ENCODE measurements around the gene BOLA2B.
"Not testable (repeated sequence)": the region's sequence is repeated elsewhere in the genome, so short reads cannot be mapped to it uniquely, and the experiment has no call there.

DNA sequence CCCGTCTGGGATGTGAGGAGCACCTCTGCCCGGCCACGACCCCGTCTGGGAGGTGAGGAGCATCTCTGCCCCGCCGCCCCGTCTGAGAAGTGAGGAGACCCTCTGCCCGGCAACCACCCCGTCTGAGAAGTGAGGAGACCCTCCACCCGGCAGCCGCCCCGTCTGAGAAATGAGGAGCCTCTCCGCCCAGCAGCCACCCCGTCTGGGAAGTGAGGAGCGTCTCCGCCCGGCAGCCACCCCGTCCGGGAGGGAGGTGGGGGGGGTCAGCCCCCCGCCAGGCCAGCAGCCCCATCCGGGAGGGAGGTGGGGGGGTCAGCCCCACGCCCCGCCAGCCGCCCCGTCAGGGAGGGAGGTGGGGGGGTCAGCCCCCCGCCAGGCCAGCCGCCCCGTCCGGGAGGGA lies 24.7 kb downstream of the BOLA2B start:
- not testable (repeated sequence) for TF ChIP-seq TARDBP (IDR thresholded peaks at IDR 0.05); POLR2A (conservative IDR thresholded peaks at IDR 0.05); ZNF583 (CRISPR knock-in tag; IDR thresholded peaks at IDR 0.05); FOXJ3 (CRISPR knock-in tag; IDR thresholded peaks at IDR 0.05); BCL6 (CRISPR knock-in tag; IDR thresholded peaks at IDR 0.05); MEF2A (IDR thresholded peaks at IDR 0.05; ENCODE audit: control insufficient read depth, low read depth, low read length); ZBED1 (IDR thresholded peaks at IDR 0.05)
- TF ChIP-seq, protein P1, sequence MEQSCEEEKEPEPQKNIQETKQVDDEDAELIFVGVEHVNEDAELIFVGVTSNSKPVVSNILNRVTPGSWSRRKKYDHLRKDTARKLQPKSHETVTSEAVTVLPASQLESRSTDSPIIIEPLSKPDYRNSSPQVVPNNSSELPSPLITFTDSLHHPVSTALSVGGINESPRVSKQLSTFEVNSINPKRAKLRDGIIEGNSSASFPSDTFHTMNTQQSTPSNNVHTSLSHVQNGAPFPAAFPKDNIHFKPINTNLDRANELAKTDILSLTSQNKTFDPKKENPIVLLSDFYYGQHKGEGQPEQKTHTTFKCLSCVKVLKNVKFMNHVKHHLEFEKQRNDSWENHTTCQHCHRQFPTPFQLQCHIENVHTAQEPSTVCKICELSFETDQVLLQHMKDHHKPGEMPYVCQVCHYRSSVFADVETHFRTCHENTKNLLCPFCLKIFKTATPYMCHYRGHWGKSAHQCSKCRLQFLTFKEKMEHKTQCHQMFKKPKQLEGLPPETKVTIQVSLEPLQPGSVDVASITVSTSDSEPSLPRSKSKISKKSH (CRISPR knock-in tag; IDR thresholded peaks at IDR 0.05): not testable (repeated sequence)
- TF ChIP-seq, protein P2, sequence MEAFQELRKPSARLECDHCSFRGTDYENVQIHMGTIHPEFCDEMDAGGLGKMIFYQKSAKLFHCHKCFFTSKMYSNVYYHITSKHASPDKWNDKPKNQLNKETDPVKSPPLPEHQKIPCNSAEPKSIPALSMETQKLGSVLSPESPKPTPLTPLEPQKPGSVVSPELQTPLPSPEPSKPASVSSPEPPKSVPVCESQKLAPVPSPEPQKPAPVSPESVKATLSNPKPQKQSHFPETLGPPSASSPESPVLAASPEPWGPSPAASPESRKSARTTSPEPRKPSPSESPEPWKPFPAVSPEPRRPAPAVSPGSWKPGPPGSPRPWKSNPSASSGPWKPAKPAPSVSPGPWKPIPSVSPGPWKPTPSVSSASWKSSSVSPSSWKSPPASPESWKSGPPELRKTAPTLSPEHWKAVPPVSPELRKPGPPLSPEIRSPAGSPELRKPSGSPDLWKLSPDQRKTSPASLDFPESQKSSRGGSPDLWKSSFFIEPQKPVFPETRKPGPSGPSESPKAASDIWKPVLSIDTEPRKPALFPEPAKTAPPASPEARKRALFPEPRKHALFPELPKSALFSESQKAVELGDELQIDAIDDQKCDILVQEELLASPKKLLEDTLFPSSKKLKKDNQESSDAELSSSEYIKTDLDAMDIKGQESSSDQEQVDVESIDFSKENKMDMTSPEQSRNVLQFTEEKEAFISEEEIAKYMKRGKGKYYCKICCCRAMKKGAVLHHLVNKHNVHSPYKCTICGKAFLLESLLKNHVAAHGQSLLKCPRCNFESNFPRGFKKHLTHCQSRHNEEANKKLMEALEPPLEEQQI (IDR thresholded peaks at IDR 0.05): not testable (repeated sequence)
- TF ChIP-seq, protein P3, sequence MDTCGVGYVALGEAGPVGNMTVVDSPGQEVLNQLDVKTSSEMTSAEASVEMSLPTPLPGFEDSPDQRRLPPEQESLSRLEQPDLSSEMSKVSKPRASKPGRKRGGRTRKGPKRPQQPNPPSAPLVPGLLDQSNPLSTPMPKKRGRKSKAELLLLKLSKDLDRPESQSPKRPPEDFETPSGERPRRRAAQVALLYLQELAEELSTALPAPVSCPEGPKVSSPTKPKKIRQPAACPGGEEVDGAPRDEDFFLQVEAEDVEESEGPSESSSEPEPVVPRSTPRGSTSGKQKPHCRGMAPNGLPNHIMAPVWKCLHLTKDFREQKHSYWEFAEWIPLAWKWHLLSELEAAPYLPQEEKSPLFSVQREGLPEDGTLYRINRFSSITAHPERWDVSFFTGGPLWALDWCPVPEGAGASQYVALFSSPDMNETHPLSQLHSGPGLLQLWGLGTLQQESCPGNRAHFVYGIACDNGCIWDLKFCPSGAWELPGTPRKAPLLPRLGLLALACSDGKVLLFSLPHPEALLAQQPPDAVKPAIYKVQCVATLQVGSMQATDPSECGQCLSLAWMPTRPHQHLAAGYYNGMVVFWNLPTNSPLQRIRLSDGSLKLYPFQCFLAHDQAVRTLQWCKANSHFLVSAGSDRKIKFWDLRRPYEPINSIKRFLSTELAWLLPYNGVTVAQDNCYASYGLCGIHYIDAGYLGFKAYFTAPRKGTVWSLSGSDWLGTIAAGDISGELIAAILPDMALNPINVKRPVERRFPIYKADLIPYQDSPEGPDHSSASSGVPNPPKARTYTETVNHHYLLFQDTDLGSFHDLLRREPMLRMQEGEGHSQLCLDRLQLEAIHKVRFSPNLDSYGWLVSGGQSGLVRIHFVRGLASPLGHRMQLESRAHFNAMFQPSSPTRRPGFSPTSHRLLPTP (IDR thresholded peaks at IDR 0.05; ENCODE audit: borderline replicate concordance, extremely low read depth, insufficient read length): not testable (repeated sequence)
- TF ChIP-seq, protein P4, sequence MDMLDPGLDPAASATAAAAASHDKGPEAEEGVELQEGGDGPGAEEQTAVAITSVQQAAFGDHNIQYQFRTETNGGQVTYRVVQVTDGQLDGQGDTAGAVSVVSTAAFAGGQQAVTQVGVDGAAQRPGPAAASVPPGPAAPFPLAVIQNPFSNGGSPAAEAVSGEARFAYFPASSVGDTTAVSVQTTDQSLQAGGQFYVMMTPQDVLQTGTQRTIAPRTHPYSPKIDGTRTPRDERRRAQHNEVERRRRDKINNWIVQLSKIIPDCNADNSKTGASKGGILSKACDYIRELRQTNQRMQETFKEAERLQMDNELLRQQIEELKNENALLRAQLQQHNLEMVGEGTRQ (CRISPR knock-in tag; IDR thresholded peaks at IDR 0.05): not testable (repeated sequence)
